DMS79 treated with DMSO at 0.1 percent for 48 hours (cell line): Measurements from ENCODE around the gene KCTD15.

Experiments
- DNase-seq: peaks from one replicate; lab custom pipeline; 2025; lab: John Stamatoyannopoulos, UW

Gene KCTD15

GRCh38 chr19:33771384-33772101 is 25.1 kb upstream of the KCTD15 start:
- DNase-seq, result peak; percentile 59

GRCh38 chr19:33772102-33772857 is 24.4 kb upstream of the KCTD15 start:
- no peak for DNase-seq

DNA sequence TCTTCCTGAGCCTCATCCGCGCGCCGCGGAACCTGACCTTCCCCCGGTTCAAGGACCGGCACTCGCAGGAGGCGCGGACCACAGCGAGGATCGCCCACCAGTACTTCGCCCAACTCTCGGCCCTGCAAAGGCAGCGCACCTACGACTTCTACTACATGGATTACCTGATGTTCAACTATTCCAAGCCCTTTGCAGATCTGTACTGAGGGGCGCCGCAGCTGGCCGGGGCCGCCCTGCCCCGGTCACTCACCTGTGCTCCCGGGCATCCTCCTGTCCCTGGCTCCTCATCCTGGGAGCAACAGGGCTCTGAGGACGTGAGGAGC is 23.9 kb upstream of the KCTD15 start:
- DNase-seq, result no peak

GRCh38 chr19:33773704-33774624 is 22.7 kb upstream of the KCTD15 start:
- no peak for DNase-seq

- no peak for DNase-seq
These were observed 21.9 kb upstream of the KCTD15 start for GRCh38 chr19:33774751-33775150.

GRCh38 chr19:33775731-33776487 is 20.8 kb upstream of the KCTD15 start:
- no peak for DNase-seq

- no peak for DNase-seq
These were observed 19.3 kb upstream of the KCTD15 start for GRCh38 chr19:33777351-33777750.

GRCh38 chr19:33777753-33778088 is 18.9 kb upstream of the KCTD15 start:
- DNase-seq, result no peak

- DNase-seq, result peak; percentile 69
These were observed 18.4 kb upstream of the KCTD15 start for GRCh38 chr19:33778089-33778791.

GRCh38 chr19:33779849-33780248 is 16.8 kb upstream of the KCTD15 start:
- DNase-seq, result no peak

- no peak for DNase-seq
These were observed 16.4 kb upstream of the KCTD15 start for GRCh38 chr19:33780251-33780650.

DNA sequence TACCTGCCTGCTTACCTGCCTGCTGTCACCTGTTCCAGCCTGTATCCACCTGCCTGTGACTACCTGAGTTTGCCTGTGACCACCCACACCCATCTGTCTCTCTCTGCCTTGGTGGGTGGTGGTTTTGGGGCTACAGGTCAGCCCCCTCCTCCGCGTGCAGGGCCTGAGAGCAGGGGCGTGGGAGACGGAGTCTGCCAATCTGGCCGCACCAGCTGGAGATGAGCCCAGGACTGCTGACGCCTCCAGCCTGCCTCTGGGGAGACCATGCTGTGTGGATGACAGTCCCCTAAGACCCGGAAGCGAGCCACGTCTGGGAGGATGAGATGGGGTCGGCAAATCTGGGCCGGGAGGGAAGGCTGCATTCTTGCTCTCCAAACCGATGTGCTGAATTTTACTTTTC is 15.9 kb upstream of the KCTD15 start:
- no peak for DNase-seq

DNA sequence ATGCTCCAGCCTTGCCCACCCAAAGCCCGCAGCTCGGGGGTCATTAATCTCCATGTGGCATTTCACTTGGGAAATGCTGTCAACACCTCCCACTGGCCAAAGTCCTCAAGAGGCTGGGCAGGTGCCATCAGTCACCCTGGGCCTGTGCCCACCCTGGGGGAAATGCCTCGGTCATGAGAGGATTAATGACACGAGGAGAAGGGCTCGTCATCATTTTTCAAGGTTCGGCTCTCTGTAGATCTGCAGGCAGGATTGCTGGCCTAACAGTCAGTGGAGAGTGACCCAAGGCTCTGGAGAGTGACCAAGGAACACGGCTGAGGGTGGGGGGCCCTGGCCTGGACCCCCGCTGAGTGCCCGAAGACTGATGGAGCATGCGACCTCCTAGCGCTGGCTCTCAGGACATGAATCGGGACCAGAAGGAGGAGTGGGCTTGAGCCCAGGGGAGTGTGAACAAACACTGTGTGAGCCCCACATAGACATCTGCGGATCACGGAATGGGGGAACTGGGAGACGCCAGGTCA is 15.2 kb upstream of the KCTD15 start:
- DNase-seq, result no peak

GRCh38 chr19:33781996-33782395 is 14.7 kb upstream of the KCTD15 start:
- no peak for DNase-seq

DNA sequence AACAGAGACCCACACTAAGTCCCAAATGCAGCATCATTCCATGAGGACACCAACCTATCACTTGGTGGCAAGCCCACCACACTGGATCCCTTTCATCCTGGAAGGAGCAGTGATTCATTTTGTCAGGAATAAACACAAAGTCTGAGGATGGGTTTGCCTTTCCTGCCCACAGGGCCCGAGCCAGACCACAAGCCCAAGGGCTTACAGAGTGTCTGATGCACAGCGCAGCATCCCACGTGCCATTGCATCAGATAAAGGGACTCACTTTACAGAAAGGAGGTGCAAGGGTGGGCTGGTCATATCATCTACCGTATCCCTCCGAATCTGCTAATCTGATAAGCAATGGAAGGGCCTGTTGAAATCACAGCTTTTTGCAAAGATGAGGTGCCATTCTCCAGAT is 12.2 kb upstream of the KCTD15 start:
- no peak for DNase-seq

- DNase-seq, result no peak
These were observed 10.9 kb upstream of the KCTD15 start for GRCh38 chr19:33785795-33786194.

- no peak for DNase-seq
These were observed 8.0 kb upstream of the KCTD15 start for GRCh38 chr19:33788676-33789075.

DNA sequence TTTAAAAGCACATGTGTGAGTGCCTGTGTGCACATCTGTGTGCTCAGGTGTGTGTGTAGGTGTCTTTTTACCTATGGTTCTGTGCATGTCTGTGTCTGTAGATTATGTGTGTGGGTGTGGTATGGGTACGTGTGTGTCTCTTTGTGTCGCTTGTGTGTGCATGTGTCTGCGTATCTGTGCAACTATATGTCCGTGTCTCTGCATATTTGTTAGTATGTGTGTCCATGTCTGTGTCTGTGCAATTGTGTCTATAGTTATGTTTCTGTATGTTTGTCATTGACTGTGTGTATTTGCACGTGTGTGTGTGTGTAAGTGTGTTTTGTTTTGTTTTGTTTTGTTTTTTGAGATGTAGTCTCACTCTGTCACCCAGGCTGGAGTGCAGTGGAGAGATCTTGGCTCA is 7.3 kb upstream of the KCTD15 start:
- no peak for DNase-seq

- peak; percentile 32 for DNase-seq
These were observed 1.8 kb upstream of the KCTD15 start for GRCh38 chr19:33794683-33795369.

GRCh38 chr19:33795370-33796163 is 1.1 kb upstream of the KCTD15 start:
- peak; percentile 67 for DNase-seq
